HCT116 (cell line): ENCODE measurements around the gene MOK. TPM values are rescaled to one million over a fixed set of nuclear protein-coding genes. Genes with fewer than 3 reads are reported as not detected.

Experiments
- ATAC-seq: fragments of 200-7000 bp; cut with Tn5 transposase; 2 replicates; pipeline ENCODE4 v1.9.1; 2020; ENCODE audit warnings: mild to moderate bottlenecking, moderate library complexity
- BruUV-seq: library from RNA; stranded (reverse); fragments of 400-500 nt; replicated peaks from 2 replicates; lab custom pipeline; 2021; lab: Mats Ljungman, UMichigan
- CTCF ChIA-PET: fragments of 300-600 bp; sonication (Branson Sonifier 250); formaldehyde crosslinking; loops from one replicate; lab custom pipeline; 2021; ENCODE audit warnings: antibody characterized with exemption; lab: Charles Lee
- POLR2A ChIA-PET: fragments of 300-600, 350-600 bp; sonication (Branson Sonifier 250); formaldehyde crosslinking; loops from one replicate; lab custom pipeline; 2021; ENCODE audit warnings: antibody characterized with exemption; lab: Charles Lee
- RAD21 ChIA-PET, 2 experiments: fragments of 300-600 bp; sonication (Branson Sonifier 250); formaldehyde crosslinking; loops; one replicate each; lab custom pipeline; 2023; ENCODE audit warnings: low total read pairs in 2 of 2; ENCODE audit not compliant: uncharacterized antibody in 2 of 2, unreplicated experiment in 2 of 2, low non-redundant PET in 1 of 2; lab: Charles Lee
- DNase-seq: peaks from one replicate; pipeline ENCODE4 v3.0.0-alpha.2; 2010; ENCODE audit warnings: low read depth, low spot score
- H2AFZ ChIP-seq: fragments of 200-600 bp; shearing (Covaris generic), sonication (generic); 2 replicates; pipeline ENCODE4 v1.6.1; 2017; ENCODE audit warnings: low read depth, mixed run types, mixed read lengths, antibody characterized with exemption, low read length; ENCODE audit not compliant: poor library complexity, severe bottlenecking
- H3K27ac ChIP-seq: 2 replicates; pipeline ENCODE4 v1.5.1; 2012; ENCODE audit warnings: low read depth, low read length
- H3K27me3 ChIP-seq: fragments of 200-600 bp; sonication (generic); 2 replicates; pipeline ENCODE4 v1.6.1; 2016; ENCODE audit warnings: mixed run types, low read length, mixed read lengths; ENCODE audit not compliant: insufficient read depth
- H3K36me3 ChIP-seq, 2 experiments: fragments of 200-500 bp in 1 of 2; fragments of 200-600 bp in 1 of 2; sonication (Bioruptor generic) in 1 of 2; sonication (generic) in 1 of 2; 2 replicates each; pipeline versions ENCODE4 v1.5.1 to v1.6.1; 2014 to 2016; ENCODE audit warnings: low read length in 2 of 2, inconsistent platforms in 1 of 2, mixed read lengths in 1 of 2, mixed run types in 1 of 2; ENCODE audit not compliant: insufficient read depth in 2 of 2, control insufficient read depth in 1 of 2
- H3K4me1 ChIP-seq, 2 experiments: fragments of 200-600 bp in 1 of 2; sonication (generic) in 1 of 2; 2 replicates each; pipeline versions ENCODE4 v1.5.1 to v1.6.1; 2012 to 2017; ENCODE audit warnings: low read length in 2 of 2, inconsistent platforms in 1 of 2, mild to moderate bottlenecking in 1 of 2, mixed read lengths in 1 of 2, mixed run types in 1 of 2, moderate library complexity in 1 of 2; ENCODE audit not compliant: insufficient read depth in 2 of 2, control insufficient read depth in 1 of 2
- H3K4me2 ChIP-seq: fragments of 200-600 bp; sonication (generic); 2 replicates; pipeline ENCODE4 v1.6.1; 2017; ENCODE audit warnings: mixed run types, low read length, mixed read lengths
- H3K4me3 ChIP-seq, 2 experiments: fragments of 200-600 bp in 1 of 2; sonication (generic) in 1 of 2; replicated peaks in 1 of 2; 2 replicates each; pipeline ENCODE4 v1.5.1; 2011 to 2016; ENCODE audit warnings: low read length in 2 of 2, control low read depth in 1 of 2, low read depth in 1 of 2, mild to moderate bottlenecking in 1 of 2, mixed read lengths in 1 of 2, mixed run types in 1 of 2
- H3K79me2 ChIP-seq: fragments of 200-600 bp; sonication (generic); 2 replicates; pipeline ENCODE4 v1.6.1; 2017; ENCODE audit warnings: mild to moderate bottlenecking, mixed run types, low read length, moderate library complexity, mixed read lengths; ENCODE audit not compliant: insufficient read depth
- H3K9ac ChIP-seq: fragments of 200-600 bp; sonication (generic); 2 replicates; pipeline ENCODE4 v1.6.1; 2016; ENCODE audit warnings: low read length, mixed read lengths
- H3K9me2 ChIP-seq: fragments of 200-600 bp; sonication (generic), shearing (Covaris generic); 2 replicates; pipeline ENCODE4 v1.6.1; 2017; ENCODE audit warnings: mixed run types, mild to moderate bottlenecking, moderate library complexity; ENCODE audit not compliant: insufficient read depth
- H3K9me3 ChIP-seq, 2 experiments: fragments of 200-500 bp in 1 of 2; fragments of 200-600 bp in 1 of 2; sonication (Bioruptor generic) in 1 of 2; sonication (generic) in 1 of 2; 2 replicates each; pipeline ENCODE4 v1.6.1; 2014 to 2017; ENCODE audit warnings: low read length in 2 of 2, mixed read lengths in 2 of 2, inconsistent platforms in 1 of 2, low read depth in 1 of 2, mild to moderate bottlenecking in 1 of 2, mixed run types in 1 of 2, moderate library complexity in 1 of 2; ENCODE audit not compliant: control insufficient read depth in 1 of 2, insufficient read depth in 1 of 2
- H4K20me1 ChIP-seq: fragments of 200-600 bp; sonication (generic), shearing (Covaris generic); 2 replicates; pipeline ENCODE4 v1.6.1; 2017; ENCODE audit warnings: mixed run types, mild to moderate bottlenecking, moderate library complexity; ENCODE audit not compliant: insufficient read depth
- CBX3 ChIP-seq: IDR thresholded peaks from 2 replicates; pipeline ENCODE4 v1.6.1; 2012; ENCODE audit warnings: low read depth
- EGR1 ChIP-seq: IDR thresholded peaks from 2 replicates; pipeline ENCODE4 v1.6.1; 2012; ENCODE audit warnings: low read depth
- EZH2 ChIP-seq: fragments of 200-600 bp; sonication (generic); IDR thresholded peaks from 2 replicates; pipeline ENCODE4 v1.6.1; 2017; ENCODE audit warnings: antibody characterized with exemption, mixed run types
- EZH2phosphoT487 ChIP-seq: fragments of 200-600 bp; IDR thresholded peaks from 2 replicates; pipeline ENCODE4 v1.6.1; 2018; ENCODE audit warnings: antibody characterized with exemption, borderline replicate concordance
- FOSL1 ChIP-seq: IDR thresholded peaks from 2 replicates; pipeline ENCODE4 v1.6.1; 2012; ENCODE audit warnings: low read depth
- JUND ChIP-seq: IDR thresholded peaks from 2 replicates; pipeline ENCODE4 v1.6.1; 2012
- POLR2AphosphoS5 ChIP-seq: IDR thresholded peaks from 2 replicates; pipeline ENCODE4 v1.6.1; 2011; ENCODE audit warnings: mild to moderate bottlenecking, low read depth, low read length, moderate library complexity
- SIN3A ChIP-seq: IDR thresholded peaks from 2 replicates; pipeline ENCODE4 v1.6.1; 2012; ENCODE audit warnings: low read depth
- SP1 ChIP-seq: IDR thresholded peaks from 2 replicates; pipeline ENCODE4 v1.6.1; 2012; ENCODE audit warnings: low read depth
- TCF7L2 ChIP-seq: IDR thresholded peaks from 2 replicates; pipeline ENCODE4 v1.7.0; 2011; ENCODE audit warnings: borderline replicate concordance, inconsistent platforms; ENCODE audit not compliant: insufficient read depth, insufficient read length; ENCODE audit errors: extremely low read depth
- YY1 ChIP-seq: IDR thresholded peaks from 2 replicates; pipeline ENCODE4 v1.6.1; 2011; ENCODE audit warnings: low read length, low read depth, moderate library complexity, mild to moderate bottlenecking; ENCODE audit not compliant: insufficient replicate concordance; ENCODE audit errors: extremely low read depth
- ZFX ChIP-seq: fragments of 450-650 bp; IDR thresholded peaks from 2 replicates; pipeline ENCODE4 v1.6.1; 2017
- ZNF274 ChIP-seq: fragments of 200-500 bp; sonication (Bioruptor generic); IDR thresholded peaks from 2 replicates; pipeline ENCODE4 v1.6.1; 2014; ENCODE audit warnings: mild to moderate bottlenecking, low read depth, low read length, inconsistent platforms
- intact Hi-C: fragments of 100-400 bp; cut with micrococcal nuclease; formaldehyde crosslinking; loops from 2 replicates; pipeline ENCODE4 v1.10.0; 2022
- total RNA-seq: library from RNA; stranded (reverse); gene quantifications from one replicate; pipeline ENCODE4 v1.2.1, GENCODE V29; 2021; ENCODE audit not compliant: unreplicated experiment
- TF ChIP-seq, protein P1 (sequence below): IDR thresholded peaks from 2 replicates; pipeline ENCODE4 v1.6.1; 2011; ENCODE audit warnings: mild to moderate bottlenecking, low read length, moderate library complexity; ENCODE audit not compliant: insufficient replicate concordance; ENCODE audit errors: extremely low read depth
- TF ChIP-seq, protein P2 (sequence below): IDR thresholded peaks from 2 replicates; pipeline ENCODE4 v1.6.1; 2012
- TF ChIP-seq, protein P3 (sequence below): IDR thresholded peaks from 2 replicates; pipeline ENCODE4 v1.6.1; 2012

The MOK gene
- total RNA-seq, 1 experiment from 2014 or later = 9.4 TPM

DNA sequence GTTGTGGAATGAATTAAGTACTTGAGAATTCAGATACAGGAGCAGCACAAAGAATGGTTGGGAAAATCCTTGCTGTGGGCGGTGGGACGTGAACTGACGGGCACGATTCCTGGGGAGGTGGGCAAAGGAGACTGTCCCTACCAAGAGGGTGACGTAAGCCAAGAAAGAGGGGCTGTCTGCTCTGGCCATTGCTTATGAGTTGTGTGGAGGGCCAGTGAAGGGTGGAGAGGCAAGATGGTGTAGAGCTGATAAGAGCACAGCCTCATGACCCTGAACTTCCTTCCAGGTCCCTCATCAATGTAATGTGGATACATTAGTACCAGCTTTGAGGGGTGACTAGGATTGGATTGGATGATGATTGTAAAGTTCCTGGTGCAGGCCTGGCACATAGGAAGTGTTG is 115.1 kb downstream of the MOK start:
- Histone ChIP-seq H3K4me3 (no peak overlapping the region), H3K36me3 (no peaks in the 10 kb centered on the region), H3K27me3 (no peaks in the 10 kb centered on the region), H3K4me1 (peaks cover 46 to 48% of the 10 kb centered on the region in 2 experiments), H3K4me2 (no peak overlapping the region), H3K9ac (no peak overlapping the region), H3K9me2 (no peaks in the 10 kb centered on the region), H4K20me1 (peaks cover 8% of the 10 kb centered on the region; the same call in 1 of the 2 replicates), H2AFZ (no peak overlapping the region), H3K9me3 (no peaks in the 10 kb centered on the region), H3K27ac (no peak overlapping the region), H3K79me2 (peaks cover 65% of the 10 kb centered on the region)
- TF ChIP-seq SP1 = no peak
- TF ChIP-seq ZNF274 = no peak
- TF ChIP-seq EZH2phosphoT487 = no peak
- TF ChIP-seq, protein P1, sequence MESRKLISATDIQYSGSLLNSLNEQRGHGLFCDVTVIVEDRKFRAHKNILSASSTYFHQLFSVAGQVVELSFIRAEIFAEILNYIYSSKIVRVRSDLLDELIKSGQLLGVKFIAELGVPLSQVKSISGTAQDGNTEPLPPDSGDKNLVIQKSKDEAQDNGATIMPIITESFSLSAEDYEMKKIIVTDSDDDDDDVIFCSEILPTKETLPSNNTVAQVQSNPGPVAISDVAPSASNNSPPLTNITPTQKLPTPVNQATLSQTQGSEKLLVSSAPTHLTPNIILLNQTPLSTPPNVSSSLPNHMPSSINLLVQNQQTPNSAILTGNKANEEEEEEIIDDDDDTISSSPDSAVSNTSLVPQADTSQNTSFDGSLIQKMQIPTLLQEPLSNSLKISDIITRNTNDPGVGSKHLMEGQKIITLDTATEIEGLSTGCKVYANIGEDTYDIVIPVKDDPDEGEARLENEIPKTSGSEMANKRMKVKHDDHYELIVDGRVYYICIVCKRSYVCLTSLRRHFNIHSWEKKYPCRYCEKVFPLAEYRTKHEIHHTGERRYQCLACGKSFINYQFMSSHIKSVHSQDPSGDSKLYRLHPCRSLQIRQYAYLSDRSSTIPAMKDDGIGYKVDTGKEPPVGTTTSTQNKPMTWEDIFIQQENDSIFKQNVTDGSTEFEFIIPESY = no peak
- TF ChIP-seq EGR1 = no peak
- ChIA-PET RAD21 (no interaction called here), CTCF (no interaction called here), POLR2A (no interaction called here)
- DNase-seq (no peak), ATAC-seq (no peak)
- no TSS peak for BruUV-seq
- intact Hi-C loops = no loop called here

DNA sequence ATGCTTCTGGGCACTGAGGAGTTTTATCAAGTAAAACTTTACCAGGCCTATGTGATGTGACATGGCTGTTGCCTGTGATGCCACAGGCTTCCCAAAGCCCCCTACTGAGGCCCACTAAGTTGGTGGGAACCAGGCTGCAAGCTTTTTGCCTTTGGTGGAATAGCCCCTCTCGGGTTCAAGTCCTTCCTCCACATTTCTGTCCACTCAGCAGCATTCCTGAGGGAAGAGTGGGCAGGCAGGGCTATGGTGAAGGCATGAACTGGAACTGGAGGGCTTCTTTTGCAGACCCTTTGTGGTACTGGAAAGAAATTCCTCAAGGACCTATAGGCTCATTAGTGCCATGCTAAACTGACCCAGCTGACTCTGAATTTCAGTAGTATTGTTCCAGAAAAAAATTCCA is 116.8 kb downstream of the MOK start:
- TF ChIP-seq TCF7L2 (no peak), YY1 (no peak), CBX3 (no peak), EGR1 (no peak), EZH2phosphoT487 (no peak), POLR2AphosphoS5 (no peak), SIN3A (no peak), ZNF274 (no peak), JUND (no peak), EZH2 (no peak), ZFX (no peak), SP1 (no peak), FOSL1 (no peak)
- TF ChIP-seq, protein P2, sequence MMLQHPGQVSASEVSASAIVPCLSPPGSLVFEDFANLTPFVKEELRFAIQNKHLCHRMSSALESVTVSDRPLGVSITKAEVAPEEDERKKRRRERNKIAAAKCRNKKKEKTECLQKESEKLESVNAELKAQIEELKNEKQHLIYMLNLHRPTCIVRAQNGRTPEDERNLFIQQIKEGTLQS = no peak
- TF ChIP-seq, protein P1 = no peak
- TF ChIP-seq, protein P3, sequence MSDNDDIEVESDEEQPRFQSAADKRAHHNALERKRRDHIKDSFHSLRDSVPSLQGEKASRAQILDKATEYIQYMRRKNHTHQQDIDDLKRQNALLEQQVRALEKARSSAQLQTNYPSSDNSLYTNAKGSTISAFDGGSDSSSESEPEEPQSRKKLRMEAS = no peak
- TF ChIP-seq, all 23 proteins: peak for 0
- H3K4me3 ChIP-seq = no peak overlapping the region

More for the DNA sequence above, 116.8 kb downstream of the MOK start:
- Histone ChIP-seq H3K4me1 (peaks cover 48 to 51% of the 10 kb centered on the region in 2 experiments), H3K27me3 (no peaks in the 10 kb centered on the region), H3K9me2 (no peaks in the 10 kb centered on the region), H2AFZ (no peak overlapping the region), H3K27ac (no peak overlapping the region), H3K9ac (no peak overlapping the region), H3K36me3 (no peaks in the 10 kb centered on the region), H3K79me2 (peaks cover 76% of the 10 kb centered on the region), H4K20me1 (peaks cover 8% of the 10 kb centered on the region; the same call in 1 of the 2 replicates), H3K9me3 (no peaks in the 10 kb centered on the region), H3K4me2 (no peak overlapping the region)
- ATAC-seq = no peak
- ChIA-PET CTCF (no interaction called here), RAD21 (no interaction called here), POLR2A (no interaction called here)
- BruUV-seq = no TSS peak
- intact Hi-C loops = no loop called here
- no peak for DNase-seq
